ENCODE measurements around the gene MN1. TPM values are rescaled to one million over a fixed set of nuclear protein-coding genes. Genes with fewer than 3 reads are reported as not detected.

MN1 gene
- polyA plus RNA-seq, 3 donors = 0.06 to 0.38 (median 0.29) TPM

DNA sequence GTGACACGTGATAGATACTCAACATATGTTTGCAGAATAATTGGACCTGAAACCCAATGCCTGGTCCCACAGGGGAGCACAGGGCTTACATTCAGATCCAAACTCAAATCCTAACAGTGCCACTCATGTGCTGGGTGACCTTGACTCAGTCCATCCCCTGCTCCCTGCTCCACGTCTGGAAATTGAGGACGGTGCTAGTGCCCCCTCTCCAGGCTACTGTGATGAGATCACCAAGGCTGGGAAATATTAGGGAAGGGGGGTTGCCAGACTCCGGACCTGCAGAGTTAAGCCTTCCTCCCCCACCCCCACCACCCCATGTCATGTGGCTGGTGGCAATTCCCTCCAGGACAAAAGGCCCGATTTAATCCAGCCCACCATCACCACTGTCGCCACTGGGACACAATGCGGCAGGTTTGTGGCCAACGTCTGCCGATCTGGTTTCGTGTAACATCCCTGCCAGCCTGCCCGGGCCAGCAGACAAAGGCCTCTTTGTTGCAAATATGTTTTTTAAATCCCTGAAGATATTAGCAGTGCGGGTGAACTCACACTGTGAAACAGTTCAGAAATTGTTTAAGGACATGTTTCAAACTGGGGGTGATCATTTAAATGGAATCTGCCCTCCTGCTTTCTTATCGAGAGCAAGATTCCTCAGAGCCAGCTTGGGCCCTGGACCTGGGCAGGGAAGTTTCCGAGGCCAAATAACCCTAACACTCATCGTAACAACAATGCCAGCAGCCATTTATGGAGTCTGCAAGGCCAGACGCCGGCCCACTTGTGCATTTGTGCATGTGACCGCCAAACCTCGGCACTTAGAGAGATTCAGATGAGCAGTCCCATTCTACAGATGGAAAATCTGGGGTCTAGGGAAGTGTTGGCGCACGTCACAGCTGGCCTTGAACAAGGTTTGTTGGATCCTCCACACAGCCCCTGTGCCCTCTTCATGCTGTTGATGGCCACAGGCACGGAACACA, 19.6 kb upstream of the MN1 start:
- Histone ChIP-seq H3K36me3 (replicated peaks in 1 of 2; ENCODE audit: control insufficient read depth in 1 of 2, insufficient read depth in 2 of 2, low read length in 2 of 2) (no peaks in the 10 kb centered on the region), H4K20me1 (ENCODE audit: insufficient read depth, low read length) (no peaks in the 10 kb centered on the region), H3K27ac (ENCODE audit: low read depth in 1 of 2, low read length in 2 of 2) (no peak overlapping the region), H3K4me1 (ENCODE audit: control insufficient read depth in 1 of 2, insufficient read depth in 2 of 2, low read length in 2 of 2) (no peaks in the 10 kb centered on the region), H3K27me3 (ENCODE audit: control insufficient read depth in 2 of 2, insufficient read depth in 2 of 2, low read length in 2 of 2) (no peaks in the 10 kb centered on the region), H2AFZ (ENCODE audit: insufficient read depth, low read depth, low read length, poor library complexity, severe bottlenecking) (no peak overlapping the region), H3K4me3 (replicated peaks in 1 of 3; ENCODE audit: low read depth in 2 of 3, low read length in 3 of 3) (no peak overlapping the region), H3K79me2 (ENCODE audit: insufficient read depth, low read length) (no peaks in the 10 kb centered on the region), H3K9ac (ENCODE audit: insufficient read depth, low read length, poor library complexity, severe bottlenecking) (no peak overlapping the region), H3K9me3 (replicated peaks in 1 of 2; ENCODE audit: control insufficient read depth in 1 of 2, insufficient read depth in 1 of 2, low read length in 2 of 2) (no peaks in the 10 kb centered on the region), H3K4me2 (replicated peaks; ENCODE audit: extremely low read depth, low read length, poor library complexity, severe bottlenecking) (no peak overlapping the region)
- Mint-ChIP-seq H3K4me3 (no peak overlapping the region), H3K36me3 (no peaks in the 10 kb centered on the region), H3K4me1 (no peaks in the 10 kb centered on the region), H3K9me3 (peaks cover 0 to 4% (median 0%) of the 10 kb centered on the region in 7 donors), H3K27ac (no peak overlapping the region), H3K27me3 (ENCODE audit: low read depth in 3 of 3) (peaks cover 0 to 2% (median 0%) of the 10 kb centered on the region in 3 donors)
- TF ChIP-seq, protein P1, sequence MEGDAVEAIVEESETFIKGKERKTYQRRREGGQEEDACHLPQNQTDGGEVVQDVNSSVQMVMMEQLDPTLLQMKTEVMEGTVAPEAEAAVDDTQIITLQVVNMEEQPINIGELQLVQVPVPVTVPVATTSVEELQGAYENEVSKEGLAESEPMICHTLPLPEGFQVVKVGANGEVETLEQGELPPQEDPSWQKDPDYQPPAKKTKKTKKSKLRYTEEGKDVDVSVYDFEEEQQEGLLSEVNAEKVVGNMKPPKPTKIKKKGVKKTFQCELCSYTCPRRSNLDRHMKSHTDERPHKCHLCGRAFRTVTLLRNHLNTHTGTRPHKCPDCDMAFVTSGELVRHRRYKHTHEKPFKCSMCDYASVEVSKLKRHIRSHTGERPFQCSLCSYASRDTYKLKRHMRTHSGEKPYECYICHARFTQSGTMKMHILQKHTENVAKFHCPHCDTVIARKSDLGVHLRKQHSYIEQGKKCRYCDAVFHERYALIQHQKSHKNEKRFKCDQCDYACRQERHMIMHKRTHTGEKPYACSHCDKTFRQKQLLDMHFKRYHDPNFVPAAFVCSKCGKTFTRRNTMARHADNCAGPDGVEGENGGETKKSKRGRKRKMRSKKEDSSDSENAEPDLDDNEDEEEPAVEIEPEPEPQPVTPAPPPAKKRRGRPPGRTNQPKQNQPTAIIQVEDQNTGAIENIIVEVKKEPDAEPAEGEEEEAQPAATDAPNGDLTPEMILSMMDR (IDR thresholded peaks at IDR 0.05) = no peak
- no peak for DNase-seq
- 91% methylated on average over 19 of the region's 22 CpGs for WGBS (ENCODE audit: insufficient coverage)
- intact Hi-C loops (cut with micrococcal nuclease) = no loop called here

DNA sequence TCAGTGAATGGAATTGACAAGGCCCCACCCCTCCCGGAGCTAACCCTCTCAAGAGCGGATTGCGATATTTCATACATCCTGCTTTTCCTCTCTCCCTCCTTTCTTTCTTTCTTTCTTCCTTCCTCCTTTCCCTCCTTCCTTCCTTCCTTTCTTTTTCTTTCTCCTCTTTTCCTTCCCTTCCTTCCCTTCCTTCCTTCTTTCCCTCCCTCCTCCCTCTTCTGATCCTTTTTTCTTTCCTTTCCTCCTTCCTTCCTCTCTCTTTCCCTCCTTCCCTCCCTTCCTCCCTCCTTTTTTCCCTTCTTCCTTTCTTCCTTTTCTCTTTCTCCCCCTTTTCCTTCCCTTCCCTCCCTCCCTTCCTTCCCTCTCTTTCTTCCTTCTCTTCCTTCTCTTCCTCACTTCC, 15.0 kb upstream of the MN1 start:
- Histone ChIP-seq H3K9ac (ENCODE audit: insufficient read depth, low read length, poor library complexity, severe bottlenecking) (no peak overlapping the region), H3K27me3 (ENCODE audit: control insufficient read depth in 2 of 2, insufficient read depth in 2 of 2, low read length in 2 of 2) (no peaks in the 10 kb centered on the region), H3K27ac (ENCODE audit: low read depth in 1 of 2, low read length in 2 of 2) (no peak overlapping the region), H3K4me3 (replicated peaks in 1 of 3; ENCODE audit: low read depth in 2 of 3, low read length in 3 of 3) (no peak overlapping the region), H2AFZ (ENCODE audit: insufficient read depth, low read depth, low read length, poor library complexity, severe bottlenecking) (no peak overlapping the region), H3K4me1 (ENCODE audit: control insufficient read depth in 1 of 2, insufficient read depth in 2 of 2, low read length in 2 of 2) (no peaks in the 10 kb centered on the region), H3K9me3 (replicated peaks in 1 of 2; ENCODE audit: control insufficient read depth in 1 of 2, insufficient read depth in 1 of 2, low read length in 2 of 2) (no peaks in the 10 kb centered on the region), H4K20me1 (ENCODE audit: insufficient read depth, low read length) (no peaks in the 10 kb centered on the region), H3K79me2 (ENCODE audit: insufficient read depth, low read length) (no peaks in the 10 kb centered on the region), H3K4me2 (replicated peaks; ENCODE audit: extremely low read depth, low read length, poor library complexity, severe bottlenecking) (no peak overlapping the region), H3K36me3 (replicated peaks in 1 of 2; ENCODE audit: control insufficient read depth in 1 of 2, insufficient read depth in 2 of 2, low read length in 2 of 2) (no peaks in the 10 kb centered on the region)
- peaks cover 1 to 6% (median 2%) of the 10 kb centered on the region in 3 donors for H3K27me3 Mint-ChIP-seq (ENCODE audit: low read depth in 3 of 3)
- intact Hi-C loops (cut with micrococcal nuclease) = loop anchor here in 1 of 2 donors (10.0 kb wide), 1 partner anchor 1052 kb away; no protein-coding TSS in a partner anchor
- 81% methylated on average over 3 of the region's 3 CpGs for WGBS (ENCODE audit: insufficient coverage)
- TF ChIP-seq, protein P1 (IDR thresholded peaks at IDR 0.05) = no peak
- peaks cover 0 to 2% (median 0%) of the 10 kb centered on the region in 7 donors for H3K9me3 Mint-ChIP-seq
- no peak for DNase-seq
- H3K4me1 Mint-ChIP-seq = no peaks in the 10 kb centered on the region
- no peaks in the 10 kb centered on the region for H3K36me3 Mint-ChIP-seq
- H3K27ac Mint-ChIP-seq = no peak overlapping the region
- no peak overlapping the region for H3K4me3 Mint-ChIP-seq

All from CD14-positive monocyte (primary cell).